H1 (cell line): ENCODE measurements around the gene NAV2. TPM values are rescaled to one million over a fixed set of nuclear protein-coding genes. Genes with fewer than 3 reads are reported as not detected.

Source experiments
- ATF2 ChIP-seq: IDR thresholded peaks from 2 replicates; pipeline ENCODE4 v1.6.1; 2012; ENCODE audit warnings: low read length, inconsistent platforms
- NANOG ChIP-seq: IDR thresholded peaks from 2 replicates; pipeline ENCODE4 v1.6.1; 2011; ENCODE audit warnings: low read length, low read depth, mild to moderate bottlenecking, inconsistent platforms; ENCODE audit not compliant: insufficient read depth, poor library complexity, severe bottlenecking
- SP2 ChIP-seq: IDR thresholded peaks from 2 replicates; pipeline ENCODE4 v1.6.1; 2012; ENCODE audit warnings: mild to moderate bottlenecking, low read length, inconsistent platforms
- polyA plus RNA-seq, 7 experiments: library from polyadenylated mRNA; depleted of rRNA in 3 of 7; stranded (reverse) in 5 of 7; unstranded in 2 of 7; fragments of >200 nt in 5 of 7; fragments of 200-250 nt in 2 of 7; gene quantifications; 1 replicate in 5 of 7; 2 replicates in 1 of 7; 4 replicates in 1 of 7; pipeline versions ENCODE4 v1.2.1 to v1.2.3, GENCODE V29; 2011 to 2013; ENCODE audit warnings: missing spikeins in 2 of 7, mixed read lengths in 2 of 7
- total RNA-seq: library from RNA; stranded (reverse); fragmentation: NEBNext Ultra II Directional; extraction: Animal tissue kit (Norgen Biotek cat#: 25700); gene quantifications from 2 replicates; pipeline ENCODE4 v1.2.1, GENCODE V29; 2021

The NAV2 gene
- total and polyA plus RNA-seq, 2 of the 8 experiments (the other 6 are each of a cell fraction or from before 2014, with no cell fraction given): 35.6 to 73.6 TPM

- TF ChIP-seq ATF2 (no peak), SP2 (no peak), NANOG (peak; percentile 34)
Measured at GRCh38 chr11:19817870-19818269, 105.2 kb downstream of the NAV2 start (continued).
